Kidney epithelial cell (primary cell): ENCODE results near the gene ABL1. TPM values are rescaled to one million over a fixed set of nuclear protein-coding genes. Genes with fewer than 3 reads are reported as not detected.

Experiments used
- DNase-seq: peaks from one replicate; pipeline ENCODE4 v3.0.0-alpha.2; 2010; ENCODE audit warnings: low read depth
- H3K27me3 ChIP-seq: 2 replicates; pipeline ENCODE4 v1.6.0; 2011; ENCODE audit warnings: low read length; ENCODE audit not compliant: control insufficient read depth, insufficient read depth
- H3K36me3 ChIP-seq: 2 replicates; pipeline ENCODE4 v1.5.1; 2011; ENCODE audit warnings: low read length; ENCODE audit not compliant: control insufficient read depth, insufficient read depth
- H3K4me3 ChIP-seq: 2 replicates; pipeline ENCODE4 v1.5.1; 2011; ENCODE audit warnings: low read depth, mild to moderate bottlenecking, control low read depth, low read length
- total RNA-seq: library from RNA; depleted of rRNA; stranded (reverse); fragments of >200 nt; gene quantifications from 2 replicates; pipeline ENCODE4 v1.2.3, GENCODE V29; 2015
- TF ChIP-seq, protein P1 (sequence below): IDR thresholded peaks from 2 replicates; pipeline ENCODE4 v1.5.1; 2011; ENCODE audit warnings: mild to moderate bottlenecking, moderate library complexity, low read length, control low read depth, inconsistent platforms; ENCODE audit not compliant: insufficient read depth, poor library complexity, severe bottlenecking

The ABL1 gene
- total RNA-seq, 1 donor from 2014 or later: 83.7 TPM

- H3K36me3 ChIP-seq: peaks cover 5% of the 10 kb centered on the region
- DNase-seq: no peak
- TF ChIP-seq, protein P1, sequence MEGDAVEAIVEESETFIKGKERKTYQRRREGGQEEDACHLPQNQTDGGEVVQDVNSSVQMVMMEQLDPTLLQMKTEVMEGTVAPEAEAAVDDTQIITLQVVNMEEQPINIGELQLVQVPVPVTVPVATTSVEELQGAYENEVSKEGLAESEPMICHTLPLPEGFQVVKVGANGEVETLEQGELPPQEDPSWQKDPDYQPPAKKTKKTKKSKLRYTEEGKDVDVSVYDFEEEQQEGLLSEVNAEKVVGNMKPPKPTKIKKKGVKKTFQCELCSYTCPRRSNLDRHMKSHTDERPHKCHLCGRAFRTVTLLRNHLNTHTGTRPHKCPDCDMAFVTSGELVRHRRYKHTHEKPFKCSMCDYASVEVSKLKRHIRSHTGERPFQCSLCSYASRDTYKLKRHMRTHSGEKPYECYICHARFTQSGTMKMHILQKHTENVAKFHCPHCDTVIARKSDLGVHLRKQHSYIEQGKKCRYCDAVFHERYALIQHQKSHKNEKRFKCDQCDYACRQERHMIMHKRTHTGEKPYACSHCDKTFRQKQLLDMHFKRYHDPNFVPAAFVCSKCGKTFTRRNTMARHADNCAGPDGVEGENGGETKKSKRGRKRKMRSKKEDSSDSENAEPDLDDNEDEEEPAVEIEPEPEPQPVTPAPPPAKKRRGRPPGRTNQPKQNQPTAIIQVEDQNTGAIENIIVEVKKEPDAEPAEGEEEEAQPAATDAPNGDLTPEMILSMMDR: no peak
- no peak overlapping the region for H3K4me3 ChIP-seq
- H3K27me3 ChIP-seq: no peaks in the 10 kb centered on the region
Measured at GRCh38 chr9:130886981-130887380, 51.9 kb downstream of the ABL1 start.

GRCh38 chr9:130887494-130888144, 52.6 kb downstream of the ABL1 start:
- peaks cover 6% of the 10 kb centered on the region for H3K36me3 ChIP-seq
- TF ChIP-seq, protein P1: no peak
- no peaks in the 10 kb centered on the region for H3K27me3 ChIP-seq
- DNase-seq: no peak
- no peak overlapping the region for H3K4me3 ChIP-seq

DNA sequence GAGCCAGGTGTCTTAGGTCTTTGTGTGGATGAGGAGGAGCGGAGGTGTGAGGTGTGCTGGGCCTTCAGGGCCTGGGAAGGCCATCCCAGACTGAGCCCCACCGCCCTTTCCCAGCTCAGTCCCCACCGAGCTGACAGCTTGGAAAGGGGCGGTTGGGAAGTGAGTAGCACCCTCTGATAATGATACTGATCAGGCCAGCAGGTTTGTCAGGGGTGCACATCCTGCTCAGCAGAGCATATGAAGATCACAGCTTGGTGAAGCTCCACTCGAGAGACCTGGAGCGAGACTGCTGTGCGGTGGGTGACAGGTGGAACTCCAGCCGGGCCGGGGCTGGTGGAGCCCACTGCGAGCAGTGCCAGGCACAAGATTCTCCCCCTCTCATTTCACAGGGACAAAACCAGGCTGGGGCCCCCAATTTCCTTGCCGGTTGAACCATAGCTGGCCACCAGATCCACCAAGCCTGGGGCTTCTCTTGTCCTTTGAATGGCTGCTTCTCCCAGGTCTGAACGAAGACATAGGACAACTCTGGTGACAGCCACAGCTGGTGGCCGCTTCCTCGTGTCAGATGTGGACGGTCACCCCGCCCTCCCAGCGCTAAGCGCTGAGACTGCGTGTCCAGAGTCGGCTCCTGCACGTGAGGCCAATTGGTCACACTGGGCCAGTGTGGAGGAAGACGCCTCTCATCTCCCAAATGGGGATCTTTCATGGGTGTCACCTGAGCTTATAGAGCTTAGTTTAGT, 53.3 kb downstream of the ABL1 start:
- no peak for DNase-seq
- H3K36me3 ChIP-seq: peaks cover 8% of the 10 kb centered on the region
- TF ChIP-seq, protein P1: no peak
- H3K27me3 ChIP-seq: no peaks in the 10 kb centered on the region
- no peak overlapping the region for H3K4me3 ChIP-seq

- H3K4me3 ChIP-seq: no peak overlapping the region
- DNase-seq: no peak
- TF ChIP-seq, protein P1: no peak
- peaks cover 8% of the 10 kb centered on the region for H3K36me3 ChIP-seq
- no peaks in the 10 kb centered on the region for H3K27me3 ChIP-seq
Measured at GRCh38 chr9:130890124-130890523, 55.1 kb downstream of the ABL1 start.

GRCh38 chr9:130890870-130891687, 56.0 kb downstream of the ABL1 start:
- Histone ChIP-seq H3K27me3 (no peaks in the 10 kb centered on the region), H3K36me3 (peaks cover 8% of the 10 kb centered on the region), H3K4me3 (no peak overlapping the region)
- TF ChIP-seq, protein P1: no peak
- no peak for DNase-seq
